GM12865 (cell line): ENCODE results near the gene USO1.

Source experiments
- DNase-seq: peaks from one replicate; pipeline ENCODE4 v3.0.0; 2010; ENCODE audit warnings: low read depth
- H3K4me3 ChIP-seq: 2 replicates; pipeline ENCODE4 v1.5.1; 2011; ENCODE audit warnings: mild to moderate bottlenecking, low read depth, low read length, control low read depth
- CTCF ChIP-seq: IDR thresholded peaks from 2 replicates; pipeline ENCODE4 v1.5.1; 2011; ENCODE audit warnings: low read length, control low read depth, low read depth, inconsistent platforms; ENCODE audit not compliant: insufficient read depth; ENCODE audit errors: missing control alignments

USO1 gene

GRCh38 chr4:75821216-75821615 is 96.8 kb downstream of the USO1 start:
- DNase-seq: no peak
- TF ChIP-seq CTCF: no peak
- no peak overlapping the region for H3K4me3 ChIP-seq

GRCh38 chr4:75821966-75822365 is 97.6 kb downstream of the USO1 start:
- no peak for TF ChIP-seq CTCF
- no peak overlapping the region for H3K4me3 ChIP-seq
- DNase-seq: no peak

GRCh38 chr4:75822416-75822815 is 98.0 kb downstream of the USO1 start:
- no peak for DNase-seq
- no peak overlapping the region for H3K4me3 ChIP-seq
- TF ChIP-seq CTCF: no peak

GRCh38 chr4:75823812-75824211 is 99.4 kb downstream of the USO1 start:
- no peak for DNase-seq
- no peak for TF ChIP-seq CTCF

GRCh38 chr4:75830906-75831305 is 106.5 kb downstream of the USO1 start:
- H3K4me3 ChIP-seq: no peak overlapping the region
- TF ChIP-seq CTCF: no peak
- no peak for DNase-seq

More at GRCh38 chr4:75823812-75824211, 99.4 kb downstream of the USO1 start:
- H3K4me3 ChIP-seq: no peak overlapping the region

GRCh38 chr4:75831856-75832405 is 107.6 kb downstream of the USO1 start:
- DNase-seq: no peak
- no peak for TF ChIP-seq CTCF

GRCh38 chr4:75834095-75834771 is 109.9 kb downstream of the USO1 start:
- TF ChIP-seq CTCF: no peak
- no peak overlapping the region for H3K4me3 ChIP-seq
- no peak for DNase-seq

More at GRCh38 chr4:75831856-75832405, 107.6 kb downstream of the USO1 start:
- no peak overlapping the region for H3K4me3 ChIP-seq
